Ascending aorta (tissue), 2 donors: ENCODE measurements around the gene TMEM44. TPM values are rescaled to one million over a fixed set of nuclear protein-coding genes. Genes with fewer than 3 reads are reported as not detected.
A peak's percentile ranks its signal among the peaks of the same experiment; 100 is the strongest.

Source experiments
- DNase-seq, 2 donors: peaks; one replicate each; pipeline ENCODE4 v3.0.0-alpha.2; 2019; ENCODE audit warnings: low spot score in 2 of 2
- H3K27ac ChIP-seq, 2 donors: fragments of 200-600 bp; sonication (generic); one replicate each; pipeline ENCODE4 v1.5.1; 2016 to 2017; ENCODE audit warnings: mild to moderate bottlenecking in 1 of 2
- H3K27me3 ChIP-seq: fragments of 200-600 bp; sonication (generic); one replicate; pipeline ENCODE4 v1.5.1; 2017
- H3K36me3 ChIP-seq, 2 donors: fragments of 200-600 bp; sonication (generic); one replicate each; pipeline ENCODE4 v1.5.1; 2016
- H3K4me1 ChIP-seq, 2 donors: fragments of 200-600 bp; sonication (generic); one replicate each; pipeline ENCODE4 v1.5.1; 2016 to 2017; ENCODE audit warnings: mild to moderate bottlenecking in 1 of 2
- H3K4me3 ChIP-seq, 2 donors: fragments of 200-600 bp; sonication (generic); one replicate each; pipeline ENCODE4 v1.5.1; 2016 to 2017; ENCODE audit warnings: mild to moderate bottlenecking in 1 of 2
- H3K9me3 ChIP-seq, 2 donors: fragments of 200-600 bp; sonication (generic); one replicate each; pipeline ENCODE4 v1.5.1; 2016
- CTCF ChIP-seq, 3 experiments: fragments of 200-600 bp in 2 of 3; fragments of 450-650 bp in 1 of 3; sonication (generic) in 2 of 3; IDR thresholded peaks; one replicate each; pipeline ENCODE4 v1.5.1; 2016 to 2019; ENCODE audit warnings: antibody characterized with exemption in 3 of 3, mild to moderate bottlenecking in 1 of 3, moderate library complexity in 1 of 3
- intact Hi-C: fragments of 100-400 bp; cut with DNase I; formaldehyde crosslinking; loops from one replicate; pipeline ENCODE4 v1.15.1; 2023
- total RNA-seq: library from RNA; depleted of rRNA; stranded (reverse); fragments of >200 nt; gene quantifications from one replicate; pipeline ENCODE4 v1.1.0, GENCODE V29; 2016

Gene TMEM44
- total RNA-seq, 1 donor from 2014 or later, result 2.6 TPM

DNA sequence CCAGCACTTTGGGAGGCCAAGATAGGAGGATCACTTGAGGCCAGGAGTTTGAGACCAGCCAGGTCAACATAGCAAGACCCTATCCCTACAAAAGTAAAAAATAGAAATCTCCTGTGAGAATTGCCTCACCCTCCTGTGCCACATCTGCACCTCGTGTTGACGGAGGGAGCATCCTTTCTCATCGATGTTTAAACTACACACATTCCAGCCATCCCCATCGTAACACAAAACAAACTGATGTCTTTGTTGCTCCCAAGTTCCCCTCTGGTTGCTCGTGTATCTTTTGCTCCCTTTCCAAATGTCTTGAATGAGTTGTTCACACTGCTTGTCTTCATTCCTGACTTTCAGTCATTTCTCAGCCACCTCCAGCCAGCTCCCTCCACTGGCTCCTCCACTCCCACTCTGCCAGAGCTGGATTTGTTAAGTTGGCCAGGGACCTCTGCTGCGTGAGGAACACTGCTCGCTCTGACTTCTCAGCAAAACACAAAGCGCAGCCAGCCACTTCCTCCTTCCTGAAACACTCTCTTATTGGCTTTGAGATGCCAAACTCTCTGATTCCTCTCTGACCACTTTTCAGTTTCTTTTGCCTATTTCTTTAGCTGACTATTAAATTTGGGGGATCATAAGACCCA is 92.8 kb downstream of the TMEM44 start:
- Histone ChIP-seq H3K36me3 (no peaks in the 10 kb centered on the region), H3K4me3 (no peak overlapping the region), H3K4me1 (peaks cover 5 to 11% of the 10 kb centered on the region in 2 donors), H3K27me3 (no peaks in the 10 kb centered on the region), H3K9me3 (no peaks in the 10 kb centered on the region), H3K27ac (peak overlapping the region; percentile 60 to 75)
- TF ChIP-seq CTCF (IDR thresholded peaks at IDR 0.05), result no peak
- intact Hi-C loops, result no loop called here
- peak in 1 of 2 donors; percentile 80 for DNase-seq

- H3K9me3 ChIP-seq, result peaks cover 0 to under 1% of the 10 kb centered on the region in 2 donors
- no peaks in the 10 kb centered on the region for H3K27me3 ChIP-seq
- DNase-seq, result no peak
- TF ChIP-seq CTCF (IDR thresholded peaks at IDR 0.05), result no peak
- intact Hi-C loops, result loop anchor here (5.0 kb wide), 2 partner anchors 33 to 52 kb away; partner anchors contain the start of gene ATP13A3
- no peaks in the 10 kb centered on the region for H3K36me3 ChIP-seq
- peaks cover 5 to 11% of the 10 kb centered on the region in 2 donors for H3K4me1 ChIP-seq
- H3K27ac ChIP-seq, result peak overlapping the region in 1 of 2 donors; percentile 9
- H3K4me3 ChIP-seq, result no peak overlapping the region
These were observed 93.7 kb downstream of the TMEM44 start for GRCh38 chr3:194539498-194539897.

DNA sequence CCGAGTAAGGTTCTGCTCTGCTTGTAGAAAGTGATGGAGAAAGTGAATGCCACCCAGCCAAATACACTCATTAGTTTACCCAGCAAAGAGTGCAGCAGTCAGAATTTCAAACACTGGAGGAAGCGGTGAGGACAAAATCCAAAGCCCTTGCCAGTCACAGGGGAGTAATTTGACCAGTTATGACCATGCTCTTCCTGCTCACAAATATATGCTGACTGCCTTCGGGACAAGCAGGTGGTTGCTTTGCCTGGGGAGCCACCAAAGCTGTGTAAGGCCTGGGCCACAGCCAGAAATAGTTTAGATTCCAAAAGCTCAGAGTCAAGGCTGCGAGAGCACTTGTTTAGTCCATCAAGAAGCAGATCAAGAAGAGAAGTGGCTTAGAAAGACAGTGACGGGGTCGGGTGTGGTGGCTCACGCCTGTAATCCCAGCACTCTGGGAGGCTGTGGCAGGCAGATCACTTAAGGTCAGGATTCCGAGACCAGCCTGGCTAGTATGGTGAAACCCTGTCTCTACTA is 95.4 kb downstream of the TMEM44 start:
- no peak for TF ChIP-seq CTCF (IDR thresholded peaks at IDR 0.05)
- peak in 1 of 2 donors; percentile 81 for DNase-seq
- peaks cover 0 to 8% of the 10 kb centered on the region in 2 donors for H3K9me3 ChIP-seq
- no peaks in the 10 kb centered on the region for H3K27me3 ChIP-seq
- peak overlapping the region; percentile 78 to 87 for H3K27ac ChIP-seq
- H3K36me3 ChIP-seq, result no peaks in the 10 kb centered on the region
- H3K4me1 ChIP-seq, result peaks cover 5 to 11% of the 10 kb centered on the region in 2 donors
- intact Hi-C loops, result loop anchor here (5.0 kb wide), 2 partner anchors 35 to 50 kb away; partner anchors contain the start of gene ATP13A3
- H3K4me3 ChIP-seq, result no peak overlapping the region

Other genes starting within 250 kb of the TMEM44 start
- gene GP5, start 234.2 kb downstream of the TMEM44 start, total RNA-seq, result 0.11 TPM
- 53.6 TPM for gene ATP13A3, start 146.4 kb downstream of the TMEM44 start, total RNA-seq
- 9.4 TPM for gene LSG1, start 38.8 kb upstream of the TMEM44 start, total RNA-seq
- 53.9 TPM for gene FAM43A, start 52.5 kb upstream of the TMEM44 start, total RNA-seq